Mononuclear cell (primary cell): Measurements from ENCODE around the gene POC5. TPM values are rescaled to one million over a fixed set of nuclear protein-coding genes. Genes with fewer than 3 reads are reported as not detected.
"Not testable (repeated sequence)": the region's sequence is repeated elsewhere in the genome, so short reads cannot be mapped to it uniquely, and the experiment has no call there.

Experiments used
- H3K27me3 ChIP-seq: 2 replicates; pipeline ENCODE4 v1.6.0; 2011; ENCODE audit warnings: low read length, control low read depth; ENCODE audit not compliant: insufficient read depth
- H3K4me1 ChIP-seq: 2 replicates; pipeline ENCODE4 v1.5.1; 2011; ENCODE audit warnings: mild to moderate bottlenecking, low read length, control low read depth; ENCODE audit not compliant: insufficient read depth
- H3K4me3 ChIP-seq: 2 replicates; pipeline ENCODE4 v1.5.1; 2011; ENCODE audit warnings: mild to moderate bottlenecking, low read length, moderate library complexity
- H3K9me3 ChIP-seq: 2 replicates; pipeline ENCODE4 v1.5.1; 2011; ENCODE audit warnings: low read depth, mild to moderate bottlenecking, control low read depth, low read length
- total RNA-seq: library from RNA; depleted of rRNA; stranded (reverse); fragments of >200 nt; gene quantifications from one replicate; pipeline ENCODE4 v1.2.3, GENCODE V29; 2012

The POC5 gene
- total RNA-seq, 1 donor = 16.0 TPM

- H3K27me3 ChIP-seq = no peaks in the 10 kb centered on the region
- no peak overlapping the region for H3K4me3 ChIP-seq
- no peaks in the 10 kb centered on the region for H3K9me3 ChIP-seq
- peaks cover 19% of the 10 kb centered on the region for H3K4me1 ChIP-seq
Observed at GRCh38 chr5:75721573-75721972, 4.3 kb upstream of the POC5 start.

DNA sequence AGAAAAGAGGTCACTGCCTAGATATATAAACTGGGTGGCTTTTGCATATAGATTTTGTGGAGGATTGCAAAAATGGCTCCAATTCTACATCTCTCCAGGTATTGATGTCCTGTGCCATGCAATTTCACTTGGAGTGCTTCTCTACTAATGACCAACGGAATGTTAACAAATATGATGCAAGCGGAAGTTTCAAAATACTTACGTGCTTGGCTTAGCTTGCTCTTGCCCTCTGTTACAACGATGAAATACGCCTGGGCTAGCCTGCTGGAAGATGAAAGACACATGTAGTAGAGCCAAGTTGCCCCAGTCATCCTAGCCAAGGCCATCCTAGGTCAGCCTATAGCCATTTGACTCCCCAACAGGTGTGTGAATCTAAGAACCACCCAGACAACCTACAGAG lies 3.6 kb upstream of the POC5 start:
- Histone ChIP-seq H3K9me3 (no peaks in the 10 kb centered on the region), H3K4me1 (peaks cover 26% of the 10 kb centered on the region), H3K27me3 (no peaks in the 10 kb centered on the region), H3K4me3 (no peak overlapping the region)

GRCh38 chr5:75716715-75717081 lies 539 bp downstream of the POC5 start:
- Histone ChIP-seq H3K4me3 (peak overlapping the region; percentile 65), H3K4me1 (peaks cover 29% of the 10 kb centered on the region), H3K9me3 (no peaks in the 10 kb centered on the region), H3K27me3 (no peaks in the 10 kb centered on the region)

DNA sequence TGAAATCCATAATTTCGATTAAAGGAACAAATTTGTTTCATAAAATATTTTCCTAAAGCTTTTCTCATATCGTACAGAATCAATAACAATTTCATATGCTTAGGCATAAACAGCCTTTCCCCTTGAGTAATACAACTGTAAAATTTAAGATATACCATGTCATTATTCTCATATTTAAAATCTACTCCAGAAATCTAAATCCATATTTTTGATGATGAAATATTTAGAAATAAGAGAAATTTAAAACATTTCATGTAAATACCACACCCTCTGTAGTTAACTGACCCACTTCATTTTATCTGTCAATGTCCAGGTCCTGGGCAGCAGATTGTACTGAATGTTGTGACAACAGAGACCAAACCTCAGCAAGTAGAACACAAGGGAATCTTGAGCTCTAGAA lies 5.1 kb downstream of the POC5 start:
- H3K4me3 ChIP-seq = no peak overlapping the region
- H3K27me3 ChIP-seq = no peaks in the 10 kb centered on the region
- H3K9me3 ChIP-seq = no peaks in the 10 kb centered on the region
- H3K4me1 ChIP-seq = peaks cover 28% of the 10 kb centered on the region

GRCh38 chr5:75711151-75711550 lies 6.1 kb downstream of the POC5 start:
- Histone ChIP-seq H3K4me3 (no peak overlapping the region), H3K9me3 (no peaks in the 10 kb centered on the region)

DNA sequence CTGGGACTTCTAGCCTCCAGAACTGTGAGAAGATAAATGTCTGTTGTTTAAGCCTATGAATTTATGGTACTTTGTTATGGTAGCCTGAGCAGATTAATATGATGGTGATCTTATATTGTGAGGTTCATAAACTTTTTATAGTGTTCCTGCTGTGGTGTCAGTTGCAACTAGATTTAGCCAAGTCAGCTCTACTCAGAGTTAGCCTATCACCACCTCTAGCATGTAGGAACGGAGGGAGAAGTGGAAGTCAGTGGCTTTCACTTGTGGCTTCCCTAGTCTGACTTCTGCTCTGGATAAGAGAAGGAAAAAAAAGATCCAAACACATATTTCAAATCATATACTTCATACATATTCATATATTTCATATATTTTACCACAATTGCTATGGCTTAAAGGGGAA lies 6.6 kb downstream of the POC5 start:
- H3K9me3 ChIP-seq = no peaks in the 10 kb centered on the region
- H3K4me3 ChIP-seq = no peak overlapping the region
- H3K27me3 ChIP-seq = no peaks in the 10 kb centered on the region
- peaks cover 15% of the 10 kb centered on the region for H3K4me1 ChIP-seq

More at GRCh38 chr5:75711151-75711550, 6.1 kb downstream of the POC5 start:
- Histone ChIP-seq H3K27me3 (no peaks in the 10 kb centered on the region), H3K4me1 (peaks cover 20% of the 10 kb centered on the region)

DNA sequence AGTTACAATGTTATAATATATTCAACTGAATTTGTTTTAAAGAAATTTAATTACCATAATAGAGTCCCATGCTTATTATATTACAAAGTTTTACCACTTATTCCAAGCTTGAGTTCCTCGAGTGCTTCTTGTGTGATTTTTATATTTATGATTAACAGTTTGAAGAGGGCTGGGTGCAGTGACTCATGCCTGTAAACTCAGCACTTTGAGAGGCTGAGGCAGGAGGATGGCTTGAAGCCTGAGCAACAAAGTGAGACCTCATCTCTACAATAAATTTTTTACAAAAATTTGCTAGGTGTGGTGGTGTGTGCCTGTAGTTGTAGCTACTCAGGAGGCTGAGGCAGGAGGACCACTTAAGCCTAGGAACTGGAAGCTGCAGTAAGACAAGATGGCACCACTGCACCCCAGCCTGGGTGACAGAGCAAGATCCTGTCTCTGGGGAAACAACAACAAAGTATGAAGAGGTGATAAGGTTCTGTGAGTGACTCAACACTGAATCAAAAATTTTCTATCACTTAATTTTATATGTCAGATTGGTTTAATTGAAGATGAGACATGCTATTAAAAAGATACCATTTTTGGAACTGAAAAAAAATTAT lies 9.2 kb downstream of the POC5 start:
- H3K27me3 ChIP-seq = no peaks in the 10 kb centered on the region
- no peak overlapping the region for H3K4me3 ChIP-seq
- peaks cover 14% of the 10 kb centered on the region for H3K4me1 ChIP-seq
- H3K9me3 ChIP-seq = no peaks in the 10 kb centered on the region

GRCh38 chr5:75706775-75707174 lies 10.5 kb downstream of the POC5 start:
- Histone ChIP-seq H3K9me3 (no peaks in the 10 kb centered on the region), H3K4me1 (peaks cover 14% of the 10 kb centered on the region), H3K27me3 (no peaks in the 10 kb centered on the region), H3K4me3 (no peak overlapping the region)

GRCh38 chr5:75706016-75706415 lies 11.2 kb downstream of the POC5 start:
- peaks cover 11% of the 10 kb centered on the region for H3K4me1 ChIP-seq
- no peaks in the 10 kb centered on the region for H3K27me3 ChIP-seq
- no peak overlapping the region for H3K4me3 ChIP-seq
- no peaks in the 10 kb centered on the region for H3K9me3 ChIP-seq

DNA sequence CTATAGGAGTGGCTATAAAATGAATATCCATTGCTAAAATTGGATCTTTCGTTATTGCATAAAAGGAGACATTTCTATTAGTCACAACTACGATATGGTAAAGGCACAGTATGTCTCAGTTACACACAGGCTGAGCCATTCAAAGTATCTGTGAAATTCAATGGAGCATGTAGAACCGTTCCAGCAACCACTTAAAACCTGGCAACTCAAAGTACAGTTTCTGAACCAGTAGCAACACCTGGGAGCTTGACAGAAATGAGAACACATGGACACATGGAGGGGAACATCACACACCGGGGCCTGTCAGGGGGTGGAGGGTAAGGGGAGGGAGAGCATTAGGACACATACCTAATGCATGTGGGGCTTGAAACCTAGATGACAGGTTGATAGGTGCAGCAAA lies 15.4 kb downstream of the POC5 start:
- no peak overlapping the region for H3K4me3 ChIP-seq
- H3K4me1 ChIP-seq = no peaks in the 10 kb centered on the region
- no peaks in the 10 kb centered on the region for H3K9me3 ChIP-seq
- no peaks in the 10 kb centered on the region for H3K27me3 ChIP-seq

- H3K27me3 ChIP-seq, H3K4me3 ChIP-seq, H3K9me3 ChIP-seq, H3K4me1 ChIP-seq: not testable (repeated sequence)
Observed at GRCh38 chr5:75695472-75696351, 21.5 kb downstream of the POC5 start.

- Histone ChIP-seq H3K4me1 (no peaks in the 10 kb centered on the region), H3K4me3 (no peak overlapping the region), H3K9me3 (no peaks in the 10 kb centered on the region), H3K27me3 (no peaks in the 10 kb centered on the region)
Observed at GRCh38 chr5:75694781-75695180, 22.5 kb downstream of the POC5 start.

DNA sequence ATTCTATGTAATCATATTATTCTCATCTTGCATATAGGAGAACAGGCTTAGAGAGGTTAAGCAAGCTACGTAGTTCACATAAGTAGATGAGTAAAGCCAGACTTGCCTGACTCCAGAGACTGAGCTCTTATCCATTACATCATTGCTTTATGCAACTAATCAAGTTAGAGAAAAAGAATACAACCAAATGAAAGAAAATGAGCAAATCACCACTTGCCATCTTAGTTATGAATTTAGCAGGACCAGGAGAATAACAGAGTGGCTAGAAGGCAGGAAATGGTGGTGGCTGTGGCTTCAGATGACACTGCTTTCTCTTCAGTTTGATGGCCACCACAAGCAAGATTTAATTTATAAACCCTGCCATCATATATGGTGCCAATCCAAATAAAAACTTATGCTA lies 26.6 kb downstream of the POC5 start:
- no peaks in the 10 kb centered on the region for H3K4me1 ChIP-seq
- H3K4me3 ChIP-seq = no peak overlapping the region
- H3K27me3 ChIP-seq = no peaks in the 10 kb centered on the region
- no peaks in the 10 kb centered on the region for H3K9me3 ChIP-seq

DNA sequence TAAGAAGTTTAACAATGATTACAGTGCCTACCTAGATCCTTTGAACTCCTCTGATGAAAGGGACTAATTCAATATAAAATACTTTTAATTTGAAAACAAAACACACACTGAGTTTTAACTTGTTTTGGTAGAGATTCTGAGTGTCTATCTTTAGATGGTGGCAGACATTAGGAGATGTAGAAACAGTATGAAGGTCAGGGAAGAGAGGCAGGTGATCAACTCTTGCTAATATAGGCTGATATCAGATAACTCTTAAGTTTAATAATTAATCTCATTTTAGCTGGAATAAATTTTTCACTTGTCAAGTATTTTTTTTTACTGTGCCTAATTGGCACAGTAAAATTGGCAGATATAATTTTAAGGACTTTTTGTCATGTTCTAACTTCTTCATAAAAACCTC lies 30.8 kb downstream of the POC5 start:
- no peaks in the 10 kb centered on the region for H3K9me3 ChIP-seq
- no peaks in the 10 kb centered on the region for H3K4me1 ChIP-seq
- no peaks in the 10 kb centered on the region for H3K27me3 ChIP-seq

GRCh38 chr5:75685141-75685540 lies 32.1 kb downstream of the POC5 start:
- H3K9me3 ChIP-seq = no peaks in the 10 kb centered on the region
- H3K27me3 ChIP-seq = no peaks in the 10 kb centered on the region
- H3K4me1 ChIP-seq = no peaks in the 10 kb centered on the region
- H3K4me3 ChIP-seq = no peak overlapping the region

More for the DNA sequence above, 30.8 kb downstream of the POC5 start:
- H3K4me3 ChIP-seq = no peak overlapping the region
